K562 (cell line): ENCODE measurements around the gene RGS21. TPM values are rescaled to one million over a fixed set of nuclear protein-coding genes. Genes with fewer than 3 reads are reported as not detected.

Experiments used
- ATAC-seq: fragments of 200-7000 bp; cut with Tn5 transposase; 3 replicates; pipeline ENCODE4 v1.9.1; 2020; ENCODE audit warnings: moderate library complexity
- BruUV-seq: library from RNA; stranded (reverse); fragments of 400-500 nt; replicated peaks from 2 replicates; lab custom pipeline; 2021; lab: Mats Ljungman, UMichigan
- CTCF ChIA-PET: fragments of 300-600 bp; formaldehyde crosslinking; extraction: SDS; loops from one replicate; lab custom pipeline; 2021; ENCODE audit warnings: low intra/inter-chr PET ratio; lab: Yijun Ruan, JAX
- POLR2A ChIA-PET: fragments of 300-600, 350-650 bp; sonication (Branson Sonifier 250); formaldehyde crosslinking; extraction: SDS; loops from one replicate; lab custom pipeline; 2021; ENCODE audit warnings: antibody characterized with exemption, inconsistent platforms; lab: Yijun Ruan, JAX
- DNase-seq, 4 experiments: peaks; one replicate each; pipeline versions ENCODE4 v3.0.0 to v3.0.0-alpha.2; 2011 to 2018; ENCODE audit warnings: low spot score in 3 of 4, mixed read lengths in 3 of 4; ENCODE audit errors: extremely low read depth in 1 of 4
- FAIRE-seq: peaks from 2 replicates; lab custom pipeline; 2011; peaks lifted over from hg19 to GRCh38; lab: Jason Lieb, UNC
- H2AFZ ChIP-seq: 2 replicates; pipeline ENCODE4 v1.6.0; 2011; ENCODE audit warnings: low read depth, low read length, control low read depth, inconsistent platforms
- H3K27ac ChIP-seq: fragments of 200-600 bp; 3 replicates; pipeline ENCODE4 v1.8.0; 2011; ENCODE audit warnings: low read depth, mild to moderate bottlenecking, control low read depth, inconsistent platforms, low read length, moderate library complexity, mixed read lengths; ENCODE audit errors: extremely low read depth
- H3K27me3 ChIP-seq, 2 experiments: fragments of 300-600 bp in 1 of 2; 2 replicates in 1 of 2; 3 replicates in 1 of 2; pipeline versions ENCODE4 v1.6.0 to v1.8.0; 2011; ENCODE audit warnings: inconsistent platforms in 2 of 2, low read length in 2 of 2, mild to moderate bottlenecking in 1 of 2, mixed read lengths in 1 of 2, moderate library complexity in 1 of 2; ENCODE audit not compliant: control insufficient read depth in 2 of 2, insufficient read depth in 2 of 2
- H3K36me3 ChIP-seq: fragments of 300-600 bp; 3 replicates; pipeline ENCODE4 v1.8.0; 2011; ENCODE audit warnings: mild to moderate bottlenecking, low read length, inconsistent platforms; ENCODE audit not compliant: control insufficient read depth, insufficient read depth
- H3K4me1 ChIP-seq, 2 experiments: fragments of 200-600 bp in 1 of 2; replicated peaks in 1 of 2; 2 replicates in 1 of 2; 3 replicates in 1 of 2; pipeline versions ENCODE4 v1.5.1 to v1.8.0; 2011; ENCODE audit warnings: inconsistent platforms in 2 of 2, low read length in 2 of 2, mild to moderate bottlenecking in 1 of 2, mixed read lengths in 1 of 2, moderate library complexity in 1 of 2; ENCODE audit not compliant: control insufficient read depth in 2 of 2, insufficient read depth in 2 of 2
- H3K4me2 ChIP-seq: 2 replicates; pipeline ENCODE4 v1.6.1; 2011; ENCODE audit warnings: low read length, control low read depth, inconsistent platforms, mixed read lengths; ENCODE audit not compliant: insufficient read depth
- H3K4me3 ChIP-seq: fragments of 200-600 bp; sonication (generic), shearing (Covaris generic); 2 replicates; pipeline ENCODE4 v1.5.1; 2016; ENCODE audit warnings: control low read depth, inconsistent platforms
- H3K79me2 ChIP-seq: fragments of 200-600 bp; 3 replicates; pipeline ENCODE4 v1.8.0; 2011; ENCODE audit warnings: low read length, inconsistent platforms; ENCODE audit not compliant: control insufficient read depth, insufficient read depth
- H3K9ac ChIP-seq, 2 experiments: 2 replicates each; pipeline versions ENCODE4 v1.6.0 to v1.6.1; 2011; ENCODE audit warnings: low read depth in 2 of 2, low read length in 2 of 2, control low read depth in 1 of 2, inconsistent platforms in 1 of 2, mild to moderate bottlenecking in 1 of 2, mixed read lengths in 1 of 2; ENCODE audit not compliant: insufficient read depth in 1 of 2
- H3K9me1 ChIP-seq: one replicate; pipeline ENCODE4 v1.6.0; 2011; ENCODE audit warnings: inconsistent platforms, mild to moderate bottlenecking, low read length, moderate library complexity; ENCODE audit not compliant: control insufficient read depth, insufficient read depth
- H3K9me3 ChIP-seq: replicated peaks from 2 replicates; pipeline ENCODE4 v1.5.1; 2011; ENCODE audit warnings: low read depth, low read length, inconsistent platforms; ENCODE audit not compliant: control insufficient read depth, insufficient read depth
- H4K20me1 ChIP-seq: replicated peaks from 2 replicates; pipeline ENCODE4 v1.6.1; 2011; ENCODE audit warnings: low read length, inconsistent platforms, mixed read lengths; ENCODE audit not compliant: control insufficient read depth, insufficient read depth
- DACH1 ChIP-seq: fragments of 450-650 bp; IDR thresholded peaks from 2 replicates; pipeline ENCODE4 v1.6.1; 2018; ENCODE audit not compliant: partially characterized antibody
- MTF1 ChIP-seq: fragments of 250-450 bp; sonication (Bioruptor Pico); IDR thresholded peaks from 2 replicates; pipeline ENCODE4 v1.9.0; 2021; ENCODE audit warnings: moderate library complexity, mild to moderate bottlenecking, inconsistent platforms, borderline replicate concordance
- PHF21A ChIP-seq: fragments of 450-650 bp; IDR thresholded peaks from 2 replicates; pipeline ENCODE4 v1.6.1; 2017; ENCODE audit warnings: low read depth, borderline replicate concordance
- TAF7 ChIP-seq: fragments of 450-650 bp; IDR thresholded peaks from 2 replicates; pipeline ENCODE4 v1.6.1; 2016; ENCODE audit warnings: missing genetic modification characterization, missing compliant biosample characterization
- ZC3H11A ChIP-seq: IDR thresholded peaks from 2 replicates; pipeline ENCODE4 v1.6.1; 2012; ENCODE audit warnings: low read depth, low read length, improper control_type of control experiment
- ZNF316 ChIP-seq: fragments of 450-650 bp; IDR thresholded peaks from 2 replicates; pipeline ENCODE4 v1.6.1; 2016
- ZNF707 ChIP-seq: fragments of 250-450 bp; sonication (Bioruptor Pico); conservative IDR thresholded peaks from 2 replicates; pipeline ENCODE4 v1.8.0; 2022; ENCODE audit warnings: inconsistent platforms, mild to moderate bottlenecking, moderate library complexity
- WGBS: fragments of 100-300 bp; shearing (Covaris generic); methylation state at CpG from one replicate; pipeline ENCODE4 v1.1.6; 2016; ENCODE audit warnings: low coverage, mixed read lengths; ENCODE audit not compliant: insufficient coverage; ENCODE audit errors: missing lambda C conversion rate; 5-methylcytosine and 5-hydroxymethylcytosine counted together
- in situ Hi-C: fragments of 300-500 bp; cut with MboI; formaldehyde crosslinking; loops from 4 replicates; pipeline ENCODE4 v1.15.0; 2018; ENCODE audit warnings: inconsistent platforms, mixed read lengths
- intact Hi-C: fragments of 100-400 bp; cut with micrococcal nuclease; formaldehyde crosslinking; loops from 2 replicates; pipeline ENCODE4 v1.14.2; 2022
- polyA plus RNA-seq, 8 experiments: library from polyadenylated mRNA; depleted of rRNA in 4 of 8; stranded (reverse) in 5 of 8; unstranded in 3 of 8; fragments of >200 nt; fragmentation: Nextera tagmentation in 2 of 8; fragmentation: Illumina TruSeq in 1 of 8; extraction: Ambion mirVana in 2 of 8; extraction: Trizol in 1 of 8; gene quantifications; 2 replicates each; pipeline versions ENCODE4 v1.2.1 to v1.2.3, GENCODE V29; 2011 to 2014; ENCODE audit warnings: inconsistent platforms in 1 of 8, missing spikeins in 1 of 8
- total RNA-seq, 7 experiments: library from RNA; depleted of rRNA in 6 of 7; stranded (reverse); fragments of >200 nt in 6 of 7; fragmentation: Illumina TruSeq in 2 of 7; extraction: Trizol in 2 of 7; gene quantifications; 2 replicates each; pipeline versions ENCODE4 v1.2.1 to v1.2.3, GENCODE V29; 2011 to 2021; ENCODE audit warnings: low replicate concordance in 1 of 7

RGS21 gene
- total and polyA plus RNA-seq, 9 of the 15 experiments (the other 6 are each of a cell fraction or from before 2014, with no cell fraction given), result not detected

DNA sequence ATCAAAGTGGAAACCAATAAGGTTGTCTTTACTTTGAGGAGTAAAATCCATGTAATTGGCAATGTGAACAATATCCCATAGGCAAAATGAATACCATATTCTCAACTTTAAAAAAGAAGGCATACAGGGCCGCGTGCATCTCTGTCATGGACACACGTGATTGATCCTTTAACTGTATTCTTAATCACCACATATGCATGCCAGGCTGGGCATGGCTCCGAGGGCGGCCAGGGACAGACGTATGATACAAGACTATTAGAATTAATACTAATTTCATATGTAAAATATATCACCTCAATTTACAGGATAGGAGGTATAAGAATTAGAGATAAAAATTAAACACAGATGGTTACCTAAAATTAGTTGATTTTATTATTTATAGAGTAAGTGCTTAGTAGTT is 11.2 kb downstream of the RGS21 start:
- DNase-seq (no peak), ATAC-seq (no peak), FAIRE-seq (no peak)
- no peaks in the 10 kb centered on the region for H4K20me1 ChIP-seq
- no TSS peak for BruUV-seq
- intact Hi-C loops (no loop called here), in situ Hi-C loops (no loop called here)
- TF ChIP-seq MTF1 (CRISPR knock-in tag) (no peak), DACH1 (peak; percentile 47)
- H3K9ac ChIP-seq, result no peak overlapping the region
- no peaks in the 10 kb centered on the region for H3K36me3 ChIP-seq
- ChIA-PET CTCF (no interaction called here), POLR2A (no interaction called here)
- WGBS, result 32% methylated on average over 6 of the region's 6 CpGs
- no peak overlapping the region for H3K4me3 ChIP-seq
- no peak overlapping the region for H3K27ac ChIP-seq
- H3K79me2 ChIP-seq, result no peaks in the 10 kb centered on the region
- H3K4me1 ChIP-seq, result no peaks in the 10 kb centered on the region
- H3K27me3 ChIP-seq, result no peaks in the 10 kb centered on the region
- H3K4me2 ChIP-seq, result no peak overlapping the region
- H3K9me1 ChIP-seq, result no peaks in the 10 kb centered on the region
- no peaks in the 10 kb centered on the region for H3K9me3 ChIP-seq
- H2AFZ ChIP-seq, result no peak overlapping the region

DNA sequence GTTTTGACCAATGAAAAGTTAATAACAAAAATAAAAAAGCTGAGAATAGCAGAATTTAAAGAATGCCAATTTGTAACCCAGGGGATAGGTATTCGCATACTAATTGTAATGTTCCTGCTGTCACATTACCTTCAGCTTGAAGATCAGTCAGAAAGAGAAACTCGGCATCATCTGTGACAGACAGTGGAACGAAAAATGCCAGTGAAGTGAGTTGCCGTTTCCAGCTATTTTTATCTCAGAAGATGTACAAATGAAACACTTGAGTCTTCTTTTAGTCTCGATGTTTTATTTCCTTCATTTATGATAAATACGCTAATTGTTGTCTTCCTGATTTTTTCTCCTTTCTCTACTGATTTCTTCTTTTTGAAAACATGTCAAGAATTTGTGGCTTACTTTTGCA is 26.1 kb downstream of the RGS21 start:
- no peak overlapping the region for H3K27ac ChIP-seq
- TF ChIP-seq TAF7 (tag) (no peak), ZNF316 (peak; percentile 45), ZC3H11A (no peak), PHF21A (no peak), ZNF707 (no peak)
- TF ChIP-seq, all 486 proteins: peak for 1
- FAIRE-seq (peak; percentile 69), ATAC-seq (peak; percentile 58; the same call in 2 of the 3 replicates), DNase-seq (peak in 1 of 4 experiments; percentile 12)
- no peaks in the 10 kb centered on the region for H3K9me3 ChIP-seq
- in situ Hi-C loops, result no loop called here
- 7% methylated on average over 6 of the region's 6 CpGs for WGBS
- peak overlapping the region; percentile 86 for H2AFZ ChIP-seq
- H3K36me3 ChIP-seq, result no peaks in the 10 kb centered on the region
- H3K9me1 ChIP-seq, result no peaks in the 10 kb centered on the region
- no TSS peak for BruUV-seq
- ChIA-PET CTCF (no interaction called here), POLR2A (no interaction called here)
- H3K4me1 ChIP-seq, result no peaks in the 10 kb centered on the region; a peak in 1 of 5 replicates
- H3K4me3 ChIP-seq, result no peak overlapping the region
- no peaks in the 10 kb centered on the region for H3K79me2 ChIP-seq
- H3K4me2 ChIP-seq, result no peak overlapping the region
- intact Hi-C loops, result no loop called here
- no peaks in the 10 kb centered on the region for H4K20me1 ChIP-seq
- H3K27me3 ChIP-seq, result no peaks in the 10 kb centered on the region
- H3K9ac ChIP-seq, result no peak overlapping the region
